Left ventricle myocardium inferior (tissue), 1 donor: ENCODE measurements around the gene ZNF254. TPM values are rescaled to one million over a fixed set of nuclear protein-coding genes. Genes with fewer than 3 reads are reported as not detected.

ENCODE experiments used
- DNase-seq: peaks from one replicate; pipeline ENCODE4 v3.0.0-alpha.2; 2020
- H3K27ac ChIP-seq: fragments of 200-600 bp; replicated peaks from 2 replicates; pipeline ENCODE4 v1.8.0; 2021
- H3K27me3 ChIP-seq: fragments of 200-600 bp; 2 replicates; pipeline ENCODE4 v1.8.0; 2021; ENCODE audit warnings: low read depth
- H3K36me3 ChIP-seq: fragments of 200-600 bp; 2 replicates; pipeline ENCODE4 v1.8.0; 2021
- H3K4me1 ChIP-seq: fragments of 200-600 bp; 2 replicates; pipeline ENCODE4 v1.8.0; 2021
- H3K4me3 ChIP-seq: fragments of 200-600 bp; 2 replicates; pipeline ENCODE4 v1.8.0; 2021; ENCODE audit warnings: mild to moderate bottlenecking, moderate library complexity
- H3K9me3 ChIP-seq: fragments of 200-600 bp; replicated peaks from 2 replicates; pipeline ENCODE4 v1.8.0; 2021
- intact Hi-C: fragments of 100-400 bp; cut with micrococcal nuclease; formaldehyde crosslinking; loops from one replicate; pipeline ENCODE4 v1.11.0; 2022
- total RNA-seq: library from RNA; stranded (reverse); fragmentation: NEBNext Ultra II Directional; extraction: Animal tissue kit (Norgen Biotek cat#: 25700); gene quantifications from one replicate; pipeline ENCODE4 v1.2.1, GENCODE V29; 2021
- TF ChIP-seq, protein P1 (sequence below): fragments of 200-600 bp; IDR thresholded peaks from 2 replicates; pipeline ENCODE4 v1.8.0; 2021; ENCODE audit warnings: antibody characterized with exemption, mild to moderate bottlenecking, borderline replicate concordance
- donor health status: DM: no; HTN: yes; CAD: no; lungs with severe emphysema.

ZNF254 gene
- total RNA-seq, 1 donor from 2014 or later: 8.4 TPM

GRCh38 chr19:24057144-24057543 is 29.8 kb upstream of the ZNF254 start:
- DNase-seq: no peak
- H3K36me3 ChIP-seq: peaks cover 88% of the 10 kb centered on the region
- no peaks in the 10 kb centered on the region for H3K9me3 ChIP-seq
- H3K27me3 ChIP-seq: no peaks in the 10 kb centered on the region
- TF ChIP-seq, protein P1, sequence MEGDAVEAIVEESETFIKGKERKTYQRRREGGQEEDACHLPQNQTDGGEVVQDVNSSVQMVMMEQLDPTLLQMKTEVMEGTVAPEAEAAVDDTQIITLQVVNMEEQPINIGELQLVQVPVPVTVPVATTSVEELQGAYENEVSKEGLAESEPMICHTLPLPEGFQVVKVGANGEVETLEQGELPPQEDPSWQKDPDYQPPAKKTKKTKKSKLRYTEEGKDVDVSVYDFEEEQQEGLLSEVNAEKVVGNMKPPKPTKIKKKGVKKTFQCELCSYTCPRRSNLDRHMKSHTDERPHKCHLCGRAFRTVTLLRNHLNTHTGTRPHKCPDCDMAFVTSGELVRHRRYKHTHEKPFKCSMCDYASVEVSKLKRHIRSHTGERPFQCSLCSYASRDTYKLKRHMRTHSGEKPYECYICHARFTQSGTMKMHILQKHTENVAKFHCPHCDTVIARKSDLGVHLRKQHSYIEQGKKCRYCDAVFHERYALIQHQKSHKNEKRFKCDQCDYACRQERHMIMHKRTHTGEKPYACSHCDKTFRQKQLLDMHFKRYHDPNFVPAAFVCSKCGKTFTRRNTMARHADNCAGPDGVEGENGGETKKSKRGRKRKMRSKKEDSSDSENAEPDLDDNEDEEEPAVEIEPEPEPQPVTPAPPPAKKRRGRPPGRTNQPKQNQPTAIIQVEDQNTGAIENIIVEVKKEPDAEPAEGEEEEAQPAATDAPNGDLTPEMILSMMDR: no peak
- H3K27ac ChIP-seq: no peak overlapping the region
- H3K4me1 ChIP-seq: no peaks in the 10 kb centered on the region
- no peak overlapping the region for H3K4me3 ChIP-seq
- intact Hi-C loops: no loop called here

DNA sequence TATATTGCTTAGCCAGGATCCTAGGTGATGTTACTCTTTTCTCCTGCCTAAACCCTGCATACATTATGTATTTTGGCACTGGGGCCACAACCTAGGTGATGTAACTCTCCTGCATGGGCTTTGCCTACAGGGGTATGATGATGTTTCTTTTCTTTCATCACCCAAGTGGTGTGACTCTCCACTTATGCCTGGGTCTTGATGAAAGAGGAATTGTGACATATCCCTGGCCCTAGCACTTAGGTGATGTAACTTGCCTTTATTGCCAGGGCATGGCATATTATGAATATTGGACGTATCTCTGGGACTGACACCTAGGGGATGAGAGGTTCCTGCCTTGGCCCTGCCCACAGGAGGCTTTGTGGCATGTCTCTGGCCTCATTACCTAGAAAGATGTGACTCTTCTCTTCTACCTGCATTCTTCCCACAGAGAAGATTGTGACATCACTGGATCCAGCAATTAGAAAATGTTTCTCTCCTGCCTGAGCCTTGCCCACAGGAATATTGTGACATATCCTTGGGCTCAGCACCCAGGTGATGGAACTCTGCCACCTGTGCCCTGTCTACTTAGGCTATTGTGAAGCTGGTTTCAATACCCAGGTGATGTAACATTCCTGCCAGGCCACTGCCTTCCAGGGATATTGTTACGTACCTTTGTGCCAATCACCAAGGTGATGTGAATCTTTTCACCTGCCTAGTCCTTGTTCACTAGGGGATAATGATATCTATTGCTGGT is 27.3 kb upstream of the ZNF254 start:
- H3K4me3 ChIP-seq: no peak overlapping the region
- no peaks in the 10 kb centered on the region for H3K27me3 ChIP-seq
- H3K4me1 ChIP-seq: no peaks in the 10 kb centered on the region
- peaks cover 68% of the 10 kb centered on the region for H3K36me3 ChIP-seq
- DNase-seq: no peak
- no peak overlapping the region for H3K27ac ChIP-seq
- no peaks in the 10 kb centered on the region for H3K9me3 ChIP-seq
- TF ChIP-seq, protein P1: no peak
- intact Hi-C loops: no loop called here

- no peak for DNase-seq
- TF ChIP-seq, protein P1: no peak
- Histone ChIP-seq H3K36me3 (peaks cover 61% of the 10 kb centered on the region), H3K27me3 (no peaks in the 10 kb centered on the region), H3K27ac (no peak overlapping the region), H3K9me3 (no peaks in the 10 kb centered on the region), H3K4me3 (no peak overlapping the region), H3K4me1 (no peaks in the 10 kb centered on the region)
- intact Hi-C loops: no loop called here
These were observed 26.2 kb upstream of the ZNF254 start for GRCh38 chr19:24060687-24061356.

- no peaks in the 10 kb centered on the region for H3K27me3 ChIP-seq
- H3K4me3 ChIP-seq: no peak overlapping the region
- DNase-seq: no peak
- intact Hi-C loops: no loop called here
- no peaks in the 10 kb centered on the region for H3K4me1 ChIP-seq
- no peaks in the 10 kb centered on the region for H3K9me3 ChIP-seq
- TF ChIP-seq, protein P1: no peak
- no peak overlapping the region for H3K27ac ChIP-seq
- H3K36me3 ChIP-seq: peaks cover 57% of the 10 kb centered on the region
These were observed 24.8 kb upstream of the ZNF254 start for GRCh38 chr19:24062190-24062589.

- TF ChIP-seq, protein P1: no peak
- no peaks in the 10 kb centered on the region for H3K27me3 ChIP-seq
- DNase-seq: no peak
- peaks cover 58% of the 10 kb centered on the region for H3K36me3 ChIP-seq
- no peak overlapping the region for H3K4me3 ChIP-seq
- H3K4me1 ChIP-seq: no peaks in the 10 kb centered on the region
- no peak overlapping the region for H3K27ac ChIP-seq
- intact Hi-C loops: no loop called here
- no peaks in the 10 kb centered on the region for H3K9me3 ChIP-seq
These were observed 23.7 kb upstream of the ZNF254 start for GRCh38 chr19:24063295-24063694.
